Fibroblast of peridontal ligament (primary cell): ENCODE data around the gene PRAF2.

Experiments used
- DNase-seq: peaks from one replicate; pipeline ENCODE4 v3.0.0-alpha.2; 2010; ENCODE audit errors: extremely low read depth

The PRAF2 gene

DNA sequence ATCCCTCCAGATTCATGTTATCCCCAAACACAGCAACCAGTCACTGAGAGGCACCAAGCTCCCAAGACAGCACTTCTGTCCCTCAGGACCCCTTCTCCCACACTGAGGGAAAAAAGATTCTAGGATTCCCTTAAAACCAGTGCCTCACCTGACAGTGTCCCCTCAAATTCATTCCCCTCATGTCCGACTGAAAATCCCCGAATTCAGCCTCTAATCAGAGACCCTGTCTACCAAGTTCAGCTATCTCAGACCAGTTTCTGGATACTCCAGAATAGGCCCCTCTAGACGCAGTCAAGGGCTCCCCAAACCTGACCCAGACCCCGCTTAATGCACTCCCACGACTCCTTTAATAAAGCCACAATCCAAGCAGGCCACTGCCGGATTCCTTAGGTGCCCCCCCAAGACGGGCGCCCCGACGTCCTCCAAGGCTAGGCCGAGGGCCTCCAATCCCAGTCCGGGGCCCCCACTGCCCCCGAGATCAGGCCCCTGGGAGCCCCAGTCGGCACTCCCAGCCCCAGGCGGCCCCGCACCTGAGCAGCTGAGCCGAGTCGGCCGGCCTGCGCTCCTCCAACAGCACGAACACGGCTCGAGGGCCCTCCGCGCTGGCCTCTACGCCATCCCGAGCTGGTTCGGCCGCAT, 31.1 kb downstream of the PRAF2 start:
- peak; percentile 12 for DNase-seq

DNA sequence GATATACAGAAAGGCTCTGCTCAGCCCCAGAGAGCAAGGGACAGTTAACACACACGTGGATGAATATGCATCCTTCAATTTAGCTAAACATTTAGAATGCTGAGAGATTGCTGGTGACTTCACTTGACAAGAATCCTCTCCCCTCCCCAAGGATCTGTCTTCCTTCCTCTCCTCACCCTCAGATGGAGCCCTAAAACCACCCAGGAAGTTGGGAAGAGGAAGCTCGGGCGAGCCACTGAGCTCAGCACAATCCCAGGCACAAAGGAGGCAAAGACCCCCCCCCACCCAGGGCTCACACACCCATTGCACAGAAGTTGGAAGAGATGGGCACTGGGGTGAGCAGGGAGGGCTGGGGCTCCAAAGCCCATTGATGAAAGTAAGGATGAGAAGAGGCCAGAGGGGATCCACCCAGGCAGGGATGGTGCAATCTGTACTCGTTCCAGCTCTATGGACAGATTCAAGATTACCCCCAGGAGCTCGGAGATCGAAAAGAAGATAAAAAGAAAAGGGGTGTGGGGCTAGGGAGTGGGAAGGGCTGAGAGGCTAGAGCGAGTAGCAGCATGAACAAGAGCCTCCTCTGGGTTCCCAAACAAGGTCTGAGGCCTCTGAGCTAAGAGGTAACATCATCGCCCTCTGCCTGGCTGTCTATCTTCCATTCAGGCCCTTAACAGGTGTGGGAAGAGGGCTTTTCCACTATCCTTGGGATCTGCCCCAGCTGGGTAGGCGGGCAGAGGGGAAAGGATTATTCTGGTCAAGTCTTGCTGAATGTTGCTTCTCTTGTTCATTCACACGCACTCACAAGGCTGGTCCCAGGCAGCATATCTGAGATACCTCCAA, 31.8 kb downstream of the PRAF2 start:
- DNase-seq = peak; percentile 60

DNA sequence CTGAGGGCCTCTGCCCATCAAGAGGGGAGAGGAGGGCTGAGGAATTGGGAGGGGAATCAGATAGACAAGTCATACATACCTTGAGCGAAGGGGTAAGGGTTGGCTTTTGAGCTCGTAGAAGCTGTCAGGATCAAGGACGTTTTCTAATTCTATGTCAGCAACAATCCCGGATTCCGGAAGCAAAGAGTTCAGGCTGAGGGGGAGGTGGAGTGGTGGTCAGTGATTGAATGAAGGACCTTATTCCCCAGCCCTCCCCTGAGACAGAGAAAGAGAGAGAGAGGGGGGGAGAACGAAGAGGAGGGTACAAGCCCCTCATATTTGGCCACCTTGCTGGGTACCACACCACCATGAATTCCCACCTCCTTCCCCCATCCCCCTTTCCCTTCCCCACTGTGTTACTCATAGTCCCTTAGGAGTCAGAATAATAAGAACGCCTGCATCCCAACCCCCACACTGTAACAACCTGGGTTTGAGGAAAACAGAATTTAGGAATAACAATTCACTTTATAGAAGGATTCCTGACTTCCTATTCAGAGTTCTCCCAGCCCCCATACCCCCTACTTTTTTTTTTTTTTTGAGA, 33.3 kb downstream of the PRAF2 start:
- peak; percentile 11 for DNase-seq

DNA sequence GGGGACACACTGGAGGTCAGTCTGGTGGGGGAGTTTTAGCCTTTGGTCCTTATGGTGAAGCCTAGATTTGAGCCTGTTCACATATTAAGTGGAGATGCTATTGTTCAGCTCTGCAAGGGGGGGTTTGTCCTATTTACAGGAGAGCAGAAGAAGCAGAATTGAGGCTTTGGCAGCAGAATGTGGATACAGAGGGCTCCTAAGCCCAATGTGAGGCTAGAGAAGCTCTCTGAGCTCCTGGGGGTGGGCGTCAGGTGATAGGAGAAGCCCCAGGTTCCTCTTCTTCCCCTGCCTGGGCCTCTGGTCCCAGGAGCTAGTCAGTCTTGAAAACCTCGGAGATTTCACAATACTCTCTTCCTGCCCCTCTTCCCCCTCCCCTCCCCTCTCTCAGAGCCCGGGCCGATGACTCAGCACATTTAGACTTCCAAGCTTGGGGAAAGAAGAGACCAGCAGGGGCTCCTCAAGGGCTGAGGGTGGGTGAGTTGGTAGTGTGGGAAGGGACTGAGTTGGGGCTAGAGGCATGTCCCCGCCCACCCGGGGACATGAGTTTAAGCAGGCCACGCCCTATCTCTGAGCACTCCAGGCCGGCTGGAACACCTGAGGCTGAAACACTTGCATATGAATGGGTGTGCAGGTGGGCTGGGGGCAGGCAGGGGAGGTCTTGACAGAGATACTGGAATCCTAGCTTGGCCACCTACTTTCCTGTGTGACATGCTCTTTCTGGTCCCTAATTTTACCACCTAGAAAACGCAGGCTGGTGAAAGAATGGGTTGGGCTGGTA, 34.0 kb downstream of the PRAF2 start:
- DNase-seq = peak; percentile 92

DNA sequence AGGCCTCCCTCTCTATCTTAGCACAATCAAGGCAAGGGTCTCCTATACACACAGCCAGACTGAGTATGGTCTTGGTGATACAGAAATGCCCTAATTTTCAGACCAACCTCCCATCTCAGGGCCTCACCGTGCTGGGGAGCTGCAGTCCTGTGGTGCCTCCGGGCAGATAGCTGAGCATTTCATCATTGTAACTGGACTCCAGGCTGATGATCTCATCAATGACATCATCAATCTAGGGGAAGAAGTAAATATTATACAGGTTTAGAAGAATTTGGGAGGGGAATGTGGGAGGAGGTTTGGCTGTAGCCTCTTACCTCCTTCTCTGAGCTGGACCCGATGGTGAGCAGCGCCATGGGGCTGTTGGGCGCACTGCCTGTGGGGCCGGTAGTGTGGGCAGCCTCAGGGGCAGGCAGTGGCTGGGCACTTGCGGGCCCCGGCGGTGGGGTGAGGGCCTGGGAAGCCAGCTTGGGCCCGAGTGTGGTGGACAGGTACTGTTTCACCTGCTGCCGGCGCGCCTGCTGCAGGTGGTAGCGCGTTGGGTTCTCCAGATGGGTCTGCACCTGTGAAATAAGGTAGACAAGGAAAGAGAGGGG, 35.8 kb downstream of the PRAF2 start:
- peak; percentile 62 for DNase-seq

DNA sequence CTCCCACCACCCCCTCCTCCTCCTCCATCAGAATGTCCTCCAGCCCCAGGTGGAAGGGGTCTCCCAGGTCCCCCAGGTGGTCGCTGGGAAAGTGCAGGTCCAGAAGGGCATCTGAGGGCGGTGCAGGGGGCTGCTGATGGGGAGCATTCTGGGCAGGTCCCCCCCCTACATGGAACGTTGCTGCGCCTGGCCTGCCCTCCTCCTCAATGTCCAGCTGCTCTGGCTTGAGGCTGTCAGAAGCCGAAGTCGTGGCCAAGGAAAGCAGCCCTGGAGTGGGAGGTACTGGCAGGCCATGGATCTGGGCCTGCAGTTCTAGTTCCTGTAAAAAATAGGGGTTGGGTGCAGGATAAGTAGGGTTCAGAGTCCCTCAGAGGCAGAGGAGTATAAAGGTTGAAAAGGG, 43.5 kb downstream of the PRAF2 start:
- no peak for DNase-seq

DNA sequence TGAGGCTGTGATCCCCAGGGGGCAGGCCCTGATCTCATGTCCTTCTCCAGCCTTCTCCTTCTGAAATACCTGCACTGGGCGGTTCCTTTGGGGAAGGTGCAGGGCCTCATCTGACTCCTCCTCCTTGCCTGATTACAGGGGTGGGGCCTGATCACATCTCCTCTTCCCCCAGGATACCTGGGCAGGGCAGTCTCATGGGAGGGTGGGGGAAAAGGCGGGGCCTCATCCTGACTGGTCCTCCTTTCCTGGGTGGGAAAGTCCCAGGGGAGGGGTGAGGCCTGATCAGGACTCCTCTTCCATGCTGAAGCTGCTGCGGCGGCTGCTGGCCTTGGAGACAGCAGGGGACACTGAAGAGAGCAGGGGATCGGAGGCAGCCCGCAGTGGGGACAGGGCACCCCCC, 43.9 kb downstream of the PRAF2 start:
- no peak for DNase-seq
